Liver (tissue), 9 donors: ENCODE data around the gene ZNF366. TPM values are rescaled to one million over a fixed set of nuclear protein-coding genes. Genes with fewer than 3 reads are reported as not detected.

Experiments
- DNase-seq: peaks from one replicate; pipeline ENCODE4 v3.0.0-alpha.2; 2017; ENCODE audit warnings: low spot score
- H3K27ac ChIP-seq, 2 donors: one replicate each; pipeline ENCODE4 v1.7.0; 2013; ENCODE audit warnings: inconsistent platforms in 2 of 2, low read length in 2 of 2, control low read depth in 1 of 2, low read depth in 1 of 2, mild to moderate bottlenecking in 1 of 2
- H3K27me3 ChIP-seq, 4 donors: one replicate each; pipeline versions ENCODE4 v1.6.1 to v1.7.0; 2013; ENCODE audit warnings: low read length in 3 of 4, inconsistent platforms in 1 of 4, mild to moderate bottlenecking in 1 of 4, moderate library complexity in 1 of 4; ENCODE audit not compliant: control insufficient read depth in 4 of 4, insufficient read depth in 4 of 4
- H3K36me3 ChIP-seq, 4 donors: one replicate each; pipeline versions ENCODE4 v1.6.1 to v1.7.0; 2013; ENCODE audit warnings: low read length in 3 of 4, mild to moderate bottlenecking in 3 of 4, low read depth in 1 of 4, moderate library complexity in 1 of 4; ENCODE audit not compliant: control insufficient read depth in 4 of 4, insufficient read depth in 3 of 4
- H3K4me1 ChIP-seq, 4 donors: one replicate each; pipeline versions ENCODE4 v1.6.1 to v1.7.0; 2013; ENCODE audit warnings: low read length in 3 of 4, mild to moderate bottlenecking in 3 of 4, moderate library complexity in 1 of 4; ENCODE audit not compliant: control insufficient read depth in 4 of 4, insufficient read depth in 4 of 4
- H3K4me3 ChIP-seq, 3 donors: one replicate each; pipeline versions ENCODE4 v1.6.1 to v1.7.0; 2013; ENCODE audit warnings: low read length in 3 of 3, control low read depth in 1 of 3, low read depth in 1 of 3, mild to moderate bottlenecking in 1 of 3
- H3K9ac ChIP-seq, 2 donors: one replicate each; pipeline ENCODE4 v1.7.0; 2013; ENCODE audit warnings: low read length in 2 of 2, mild to moderate bottlenecking in 2 of 2, moderate library complexity in 2 of 2, control low read depth in 1 of 2, low read depth in 1 of 2
- H3K9me3 ChIP-seq, 4 donors: one replicate each; pipeline versions ENCODE4 v1.6.1 to v1.7.0; 2013; ENCODE audit warnings: low read length in 3 of 4; ENCODE audit not compliant: control insufficient read depth in 4 of 4
- HNF4A ChIP-seq, 2 donors: conservative IDR thresholded peaks; 2 replicates each; pipeline ENCODE4 v1.6.1; 2016; ENCODE audit warnings: antibody characterized with exemption in 2 of 2, mild to moderate bottlenecking in 2 of 2
- RAD21 ChIP-seq, 2 donors: IDR thresholded peaks; 2 replicates each; pipeline ENCODE4 v1.6.1; 2016; ENCODE audit warnings: antibody characterized with exemption in 2 of 2, mild to moderate bottlenecking in 2 of 2
- SP1 ChIP-seq: IDR thresholded peaks from 2 replicates; pipeline ENCODE4 v1.6.1; 2018; ENCODE audit warnings: antibody characterized with exemption, mild to moderate bottlenecking
- WGBS: extraction: QIAGEN DNeasy Blood & Tissue Kit; methylation state at CpG from one replicate; pipeline ENCODE4 v1.1.7; 2013; 5-methylcytosine and 5-hydroxymethylcytosine counted together
- polyA plus RNA-seq, 2 donors: library from polyadenylated mRNA; stranded (reverse) in 1 of 2; unstranded in 1 of 2; fragments of 200-250 nt in 1 of 2; fragments of >200 nt in 1 of 2; fragmentation: Nextera tagmentation in 1 of 2; extraction: Ambion mirVana in 1 of 2; gene quantifications; one replicate each; pipeline versions ENCODE4 v1.2.1 to v1.2.3, GENCODE V29; 2013 to 2015
- total RNA-seq, 2 donors: library from RNA; depleted of rRNA; stranded (reverse); fragments of >200 nt; gene quantifications; one replicate each; pipeline ENCODE4 v1.2.3, GENCODE V29; 2014
- donor health status: healthy.
- donor health status: healthy.
- donor health status: healthy.
- donor health status: healthy.
- donor health status: healthy.

The ZNF366 gene
- total and polyA plus RNA-seq, 4 donors = 0.71 to 1.0 (median 0.75) TPM

GRCh38 chr5:72394688-72395087, 112.5 kb downstream of the ZNF366 start:
- TF ChIP-seq SP1 = no peak
- TF ChIP-seq RAD21 (IDR thresholded peaks at IDR 0.05) = peak; percentile 39 to 66
- DNase-seq = no peak
- no peak overlapping the region for H3K9ac ChIP-seq
- H3K27ac ChIP-seq = no peak overlapping the region
- WGBS = 33% methylated on average over 2 of the region's 2 CpGs
- H3K4me1 ChIP-seq = no peaks in the 10 kb centered on the region
- no peaks in the 10 kb centered on the region for H3K36me3 ChIP-seq
- no peaks in the 10 kb centered on the region for H3K9me3 ChIP-seq
- no peak overlapping the region for H3K4me3 ChIP-seq
- no peaks in the 10 kb centered on the region for H3K27me3 ChIP-seq

- H3K27ac ChIP-seq = no peak overlapping the region
- H3K4me3 ChIP-seq = no peak overlapping the region
- no peak for TF ChIP-seq HNF4A (conservative IDR thresholded peaks at IDR 0.05)
- H3K36me3 ChIP-seq = no peaks in the 10 kb centered on the region
- no peak for DNase-seq
- no peaks in the 10 kb centered on the region for H3K4me1 ChIP-seq
- H3K9ac ChIP-seq = no peak overlapping the region
- no peaks in the 10 kb centered on the region for H3K9me3 ChIP-seq
- no peaks in the 10 kb centered on the region for H3K27me3 ChIP-seq
Measured at GRCh38 chr5:72393052-72393451, 114.2 kb downstream of the ZNF366 start.

Other genes with a start within 250 kb of the ZNF366 start
- 10 to 100 TPM; 38.3 to 38.7 TPM for gene MRPS27, start 187.2 kb downstream of the ZNF366 start, total RNA-seq
- gene MRPS27, start 187.2 kb downstream of the ZNF366 start, polyA plus RNA-seq = 10 to 100 TPM; 17.6 to 31.5 TPM
- gene PTCD2, start 187.0 kb downstream of the ZNF366 start, total RNA-seq = 1 to 10 TPM; 5.5 to 5.9 TPM
- gene PTCD2, start 187.0 kb downstream of the ZNF366 start, polyA plus RNA-seq = 1 to 10 TPM; 4.4 to 4.9 TPM